Neuronal stem cell (in vitro differentiated cells): Measurements from ENCODE around the gene DPH6.
"Not testable (repeated sequence)": the region's sequence is repeated elsewhere in the genome, so short reads cannot be mapped to it uniquely, and the experiment has no call there.

Experiments
- DNase-seq: peaks from one replicate; pipeline ENCODE4 v3.0.0-alpha.2; 2013; ENCODE audit warnings: low spot score
- H2AFZ ChIP-seq: one replicate; pipeline ENCODE4 v1.6.1; 2013; ENCODE audit warnings: mild to moderate bottlenecking, low read length, inconsistent platforms
- H2AK5ac ChIP-seq: 2 replicates; pipeline ENCODE4 v1.6.1; 2013; ENCODE audit warnings: low read depth, mild to moderate bottlenecking, inconsistent platforms, low read length, moderate library complexity, mixed read lengths
- H2BK120ac ChIP-seq: 2 replicates; pipeline ENCODE4 v1.6.1; 2013; ENCODE audit warnings: low read depth, mild to moderate bottlenecking, inconsistent platforms, low read length, moderate library complexity, mixed read lengths
- H2BK12ac ChIP-seq: one replicate; pipeline ENCODE4 v1.6.1; 2013; ENCODE audit warnings: low read length, inconsistent platforms
- H2BK15ac ChIP-seq: 2 replicates; pipeline ENCODE4 v1.6.1; 2013; ENCODE audit warnings: mild to moderate bottlenecking, low read length, inconsistent platforms, mixed read lengths
- H2BK5ac ChIP-seq: one replicate; pipeline ENCODE4 v1.6.1; 2013; ENCODE audit warnings: inconsistent platforms, mild to moderate bottlenecking, low read length, moderate library complexity
- H3K14ac ChIP-seq: one replicate; pipeline ENCODE4 v1.6.1; 2013; ENCODE audit warnings: low read length, inconsistent platforms
- H3K18ac ChIP-seq: 2 replicates; pipeline ENCODE4 v1.6.1; 2013; ENCODE audit warnings: low read length, inconsistent platforms
- H3K23ac ChIP-seq: 2 replicates; pipeline ENCODE4 v1.6.1; 2013; ENCODE audit warnings: low read depth, mild to moderate bottlenecking, mixed read lengths, low read length, inconsistent platforms; ENCODE audit not compliant: poor library complexity
- H3K27ac ChIP-seq: replicated peaks from 3 replicates; pipeline ENCODE4 v1.5.1; 2013; ENCODE audit warnings: low read length, inconsistent platforms
- H3K27me3 ChIP-seq, 3 experiments: 2 replicates each; pipeline ENCODE4 v1.6.1; 2013; ENCODE audit warnings: low read length in 3 of 3, mild to moderate bottlenecking in 2 of 3, inconsistent platforms in 1 of 3, low read depth in 1 of 3, mixed read lengths in 1 of 3, moderate library complexity in 1 of 3; ENCODE audit not compliant: control insufficient read depth in 3 of 3, insufficient read depth in 3 of 3
- H3K36me3 ChIP-seq, 2 donors: replicated peaks in 1 of 2; 2 replicates each; pipeline ENCODE4 v1.6.1; 2013; ENCODE audit warnings: low read length in 2 of 2; ENCODE audit not compliant: control insufficient read depth in 2 of 2, insufficient read depth in 2 of 2
- H3K4ac ChIP-seq: 2 replicates; pipeline ENCODE4 v1.6.1; 2013; ENCODE audit warnings: inconsistent platforms, mild to moderate bottlenecking, low read length, moderate library complexity
- H3K4me1 ChIP-seq, 2 donors: 1 replicate in 1 of 2; 2 replicates in 1 of 2; pipeline ENCODE4 v1.6.1; 2013; ENCODE audit warnings: low read length in 2 of 2, low read depth in 1 of 2; ENCODE audit not compliant: control insufficient read depth in 2 of 2, insufficient read depth in 1 of 2
- H3K4me2 ChIP-seq: one replicate; pipeline ENCODE4 v1.6.1; 2013; ENCODE audit warnings: mild to moderate bottlenecking, low read length, inconsistent platforms; ENCODE audit not compliant: insufficient read depth, poor library complexity, severe bottlenecking
- H3K4me3 ChIP-seq, 2 donors: 2 replicates each; pipeline ENCODE4 v1.5.1; 2013; ENCODE audit warnings: low read length in 2 of 2, mild to moderate bottlenecking in 2 of 2, inconsistent platforms in 1 of 2, moderate library complexity in 1 of 2
- H3K79me1 ChIP-seq: one replicate; pipeline ENCODE4 v1.6.1; 2013; ENCODE audit warnings: low read depth, mild to moderate bottlenecking, inconsistent platforms, low read length, moderate library complexity
- H3K9ac ChIP-seq: one replicate; pipeline ENCODE4 v1.6.1; 2013; ENCODE audit warnings: mild to moderate bottlenecking, low read depth, low read length, inconsistent platforms; ENCODE audit not compliant: poor library complexity
- H3K9me3 ChIP-seq, 2 donors: replicated peaks in 1 of 2; 2 replicates each; pipeline versions ENCODE3 to v1.6.1; 2013; ENCODE audit warnings: low read length in 2 of 2, mild to moderate bottlenecking in 2 of 2, inconsistent platforms in 1 of 2, low read depth in 1 of 2, mixed read lengths in 1 of 2, moderate library complexity in 1 of 2; ENCODE audit not compliant: control insufficient read depth in 2 of 2, insufficient read depth in 1 of 2
- H4K8ac ChIP-seq: one replicate; pipeline ENCODE4 v1.6.1; 2013; ENCODE audit warnings: low read depth, mild to moderate bottlenecking, inconsistent platforms, low read length, moderate library complexity
- H4K91ac ChIP-seq: one replicate; pipeline ENCODE4 v1.6.1; 2013; ENCODE audit warnings: low read length, low read depth, mild to moderate bottlenecking, inconsistent platforms; ENCODE audit not compliant: poor library complexity
- WGBS, 2 donors: extraction: QIAGEN DNeasy Blood & Tissue Kit; methylation state at CpG; one replicate each; pipeline ENCODE4 v1.1.7; 2013; ENCODE audit warnings: missing lambda C conversion rate in 2 of 2, mixed read lengths in 1 of 2; ENCODE audit not compliant: insufficient read length in 2 of 2, insufficient replicate concordance in 1 of 2; ENCODE audit errors: extremely low coverage in 2 of 2; 5-methylcytosine and 5-hydroxymethylcytosine counted together

DPH6 gene

DNA sequence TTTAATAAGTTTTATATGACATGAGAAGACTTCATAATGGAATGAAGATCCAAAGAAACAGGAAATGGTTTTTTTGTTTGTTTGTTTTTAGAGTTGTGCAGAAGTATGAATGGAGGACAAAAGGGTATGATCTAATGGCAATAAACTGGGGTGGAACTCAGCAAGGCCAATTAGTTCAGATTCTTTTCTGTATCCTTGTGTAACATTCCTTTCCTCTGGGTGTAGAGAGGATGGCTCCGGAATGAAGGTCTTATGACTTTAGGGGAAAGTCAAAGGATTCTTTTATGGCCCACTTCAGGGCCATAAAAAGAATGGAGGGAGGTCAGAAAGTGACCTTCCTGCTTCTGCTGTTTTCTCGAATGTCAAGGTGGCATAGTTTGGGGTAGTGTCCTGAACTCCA lies 152.6 kb downstream of the DPH6 start:
- Histone ChIP-seq H3K4me2 (no peak overlapping the region), H2AK5ac (no peak overlapping the region), H3K14ac (no peak overlapping the region), H2BK15ac (no peak overlapping the region), H3K79me1 (no peaks in the 10 kb centered on the region), H2BK12ac (no peak overlapping the region), H3K4me1 (peaks cover 4 to 15% of the 10 kb centered on the region in 2 donors), H3K23ac (no peak overlapping the region), H2AFZ (no peak overlapping the region), H4K8ac (no peak overlapping the region), H3K27me3 (no peaks in the 10 kb centered on the region), H3K36me3 (no peaks in the 10 kb centered on the region), H3K18ac (no peak overlapping the region), H2BK5ac (no peak overlapping the region), H3K4ac (no peak overlapping the region), H3K4me3 (no peak overlapping the region), H3K9ac (no peak overlapping the region), H3K9me3 (peaks cover 0 to 8% of the 10 kb centered on the region in 2 donors), H4K91ac (no peak overlapping the region), H3K27ac (no peak overlapping the region), H2BK120ac (no peak overlapping the region)
- WGBS, 2 donors: no CpG with 5 or more reads among the region's 2 CpGs
- DNase-seq: no peak

DNA sequence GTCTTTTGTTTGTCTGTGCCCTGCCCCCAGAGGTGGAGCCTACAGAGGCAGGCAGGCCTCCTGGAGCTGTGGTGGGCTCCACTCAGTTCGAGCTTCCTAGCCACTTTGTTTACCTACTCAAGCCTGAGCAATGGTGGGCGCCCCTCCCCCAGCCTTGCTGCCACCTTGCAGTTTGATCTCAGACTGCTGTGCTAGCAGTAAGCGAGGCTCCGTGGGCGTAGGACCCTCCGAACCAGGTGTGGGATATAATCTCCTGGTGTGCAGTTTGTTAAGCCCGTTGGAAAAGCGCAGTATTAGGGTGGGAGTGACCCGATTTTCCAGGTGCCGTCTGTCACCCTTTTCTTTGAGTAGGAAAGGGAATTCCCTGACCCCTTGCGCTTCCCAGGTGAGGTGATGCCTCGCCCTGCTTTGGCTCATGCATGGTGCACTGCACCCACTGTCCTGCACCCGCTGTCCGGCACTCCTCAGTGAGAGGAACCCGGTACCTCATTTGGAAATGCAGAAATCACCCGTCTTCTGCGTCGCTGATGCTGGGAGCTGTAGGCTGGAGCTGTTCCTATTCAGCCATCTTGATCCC lies 154.5 kb downstream of the DPH6 start:
- H3K9me3 ChIP-seq, H3K4ac ChIP-seq: not testable (repeated sequence)

DNA sequence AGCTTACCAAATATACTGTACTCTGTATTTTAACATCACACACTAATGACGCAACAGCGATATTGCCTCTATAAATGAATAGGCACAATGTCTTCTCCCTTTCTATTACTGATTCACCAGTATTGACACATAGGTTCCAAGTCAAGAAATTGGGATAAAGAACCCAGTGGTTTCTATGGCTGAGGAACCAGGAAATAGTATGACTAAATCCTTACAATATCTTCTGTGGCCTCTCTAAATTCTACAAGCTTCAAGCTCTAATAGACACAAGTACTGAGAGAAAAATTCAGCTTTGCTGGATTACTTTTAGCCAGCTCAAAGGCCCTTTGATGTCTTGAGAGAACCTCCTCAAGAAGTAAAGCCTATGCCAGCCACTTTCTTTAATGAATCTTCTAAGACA lies 162.5 kb downstream of the DPH6 start:
- no peak overlapping the region for H2AK5ac ChIP-seq

More for the DNA sequence above, 154.5 kb downstream of the DPH6 start:
- not testable (repeated sequence) for H2AK5ac ChIP-seq, H2BK5ac ChIP-seq, H3K4me3 ChIP-seq, H3K23ac ChIP-seq, H2BK12ac ChIP-seq, H4K8ac ChIP-seq, H3K27ac ChIP-seq, H3K36me3 ChIP-seq, H3K27me3 ChIP-seq, H2BK120ac ChIP-seq, H4K91ac ChIP-seq, DNase-seq, H3K4me1 ChIP-seq, H2AFZ ChIP-seq, H3K18ac ChIP-seq, H3K79me1 ChIP-seq, H3K14ac ChIP-seq, H3K9ac ChIP-seq, H3K4me2 ChIP-seq, H2BK15ac ChIP-seq
- no CpG with 5 or more reads among the region's 18 CpGs for WGBS, 2 donors

DNA sequence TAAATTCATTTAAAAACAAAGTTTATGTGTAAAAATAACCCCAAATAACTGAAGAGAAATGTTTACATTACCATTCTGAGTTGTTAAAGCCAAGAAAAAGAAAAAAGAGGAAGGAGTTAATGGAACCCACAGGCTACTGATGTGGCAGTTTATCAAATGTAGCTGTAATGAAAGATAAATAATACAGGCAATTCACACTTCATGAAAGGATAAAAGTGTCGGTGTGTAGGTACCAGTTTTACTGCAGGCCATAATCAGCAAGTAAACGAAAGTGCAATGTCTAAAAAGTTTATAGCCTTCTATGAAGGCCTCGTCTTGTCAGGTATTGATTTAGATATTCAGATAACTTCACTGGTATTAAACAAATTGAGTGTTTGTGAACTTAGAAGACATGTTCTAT lies 164.6 kb downstream of the DPH6 start:
- no peak overlapping the region for H2BK120ac ChIP-seq
- H3K9ac ChIP-seq: no peak overlapping the region
- no peak overlapping the region for H2AK5ac ChIP-seq
- no peak overlapping the region for H3K14ac ChIP-seq
- no peak overlapping the region for H2BK5ac ChIP-seq
- H2AFZ ChIP-seq: no peak overlapping the region
- H3K18ac ChIP-seq: no peak overlapping the region
- H4K91ac ChIP-seq: no peak overlapping the region
- no peaks in the 10 kb centered on the region for H3K9me3 ChIP-seq
- no peaks in the 10 kb centered on the region for H3K4me1 ChIP-seq
- H3K4ac ChIP-seq: no peak overlapping the region
- no peak overlapping the region for H3K23ac ChIP-seq
- no peak overlapping the region for H3K4me2 ChIP-seq
- no peak overlapping the region for H3K4me3 ChIP-seq
- H3K27ac ChIP-seq: no peak overlapping the region
- H3K27me3 ChIP-seq: no peaks in the 10 kb centered on the region
- DNase-seq: no peak
- H3K36me3 ChIP-seq: no peaks in the 10 kb centered on the region
- no peak overlapping the region for H2BK12ac ChIP-seq
- H4K8ac ChIP-seq: no peak overlapping the region
- no CpG with 5 or more reads among the region's 3 CpGs for WGBS, 2 donors
- no peaks in the 10 kb centered on the region for H3K79me1 ChIP-seq
- H2BK15ac ChIP-seq: no peak overlapping the region

More for the DNA sequence above, 162.5 kb downstream of the DPH6 start:
- Histone ChIP-seq H3K9me3 (no peaks in the 10 kb centered on the region), H3K27ac (no peak overlapping the region), H2BK5ac (no peak overlapping the region), H2AFZ (no peak overlapping the region), H3K4me2 (no peak overlapping the region), H2BK15ac (no peak overlapping the region), H4K91ac (no peak overlapping the region), H2BK120ac (no peak overlapping the region), H3K23ac (no peak overlapping the region), H3K79me1 (no peaks in the 10 kb centered on the region), H3K4me3 (no peak overlapping the region), H2BK12ac (no peak overlapping the region), H3K27me3 (no peaks in the 10 kb centered on the region), H3K18ac (no peak overlapping the region), H3K36me3 (no peaks in the 10 kb centered on the region), H3K9ac (no peak overlapping the region), H3K4ac (no peak overlapping the region), H3K4me1 (no peaks in the 10 kb centered on the region), H4K8ac (no peak overlapping the region), H3K14ac (no peak overlapping the region)
- no peak for DNase-seq
- no CpG with 5 or more reads among the region's 2 CpGs for WGBS, 2 donors
